RWPE2 (cell line): ENCODE measurements around the gene DRGX.
A peak's percentile ranks its signal among the peaks of the same experiment; 100 is the strongest.

ENCODE experiments used
- ATAC-seq: fragments of 200-7000 bp; cut with Tn5 transposase; 3 replicates; pipeline ENCODE4 v1.9.1; 2021; ENCODE audit warnings: low read depth
- DNase-seq: peaks from one replicate; pipeline ENCODE4 v3.0.0-alpha.2; 2020; ENCODE audit warnings: low spot score
- H3K27ac ChIP-seq: fragments of 450-650 bp; 2 replicates; pipeline ENCODE4 v1.5.1; 2017; ENCODE audit warnings: mild to moderate bottlenecking; ENCODE audit not compliant: poor library complexity, severe bottlenecking
- H3K27me3 ChIP-seq: fragments of 250-450 bp; sonication (Bioruptor Pico); 2 replicates; pipeline ENCODE4 v1.5.1; 2021; ENCODE audit warnings: mild to moderate bottlenecking, moderate library complexity; ENCODE audit not compliant: insufficient read depth, poor library complexity, severe bottlenecking
- H3K36me3 ChIP-seq: fragments of 250-450 bp; sonication (Bioruptor Pico); 2 replicates; pipeline ENCODE4 v1.5.1; 2020; ENCODE audit warnings: low read depth, mild to moderate bottlenecking, moderate library complexity
- H3K4me1 ChIP-seq: fragments of 250-450 bp; sonication (Bioruptor Pico); 2 replicates; pipeline ENCODE4 v1.5.1; 2021; ENCODE audit warnings: mild to moderate bottlenecking, moderate library complexity; ENCODE audit not compliant: insufficient read depth, poor library complexity, severe bottlenecking
- H3K4me3 ChIP-seq: fragments of 250-450 bp; sonication (Bioruptor Pico); 2 replicates; pipeline ENCODE4 v1.5.1; 2021; ENCODE audit warnings: mild to moderate bottlenecking, moderate library complexity; ENCODE audit not compliant: severe bottlenecking
- H3K9me3 ChIP-seq: fragments of 250-450 bp; sonication (Bioruptor Pico); 2 replicates; pipeline ENCODE4 v1.5.1; 2021; ENCODE audit warnings: mild to moderate bottlenecking, moderate library complexity; ENCODE audit not compliant: severe bottlenecking
- CTCF ChIP-seq: fragments of 450-650 bp; IDR thresholded peaks from one replicate; pipeline ENCODE4 v1.5.1; 2017; ENCODE audit warnings: mild to moderate bottlenecking, moderate library complexity; ENCODE audit not compliant: poor library complexity, severe bottlenecking

DRGX gene

GRCh38 chr10:49397036-49397999 is 1.4 kb upstream of the DRGX start:
- TF ChIP-seq CTCF: no peak
- H3K4me3 ChIP-seq: no peak overlapping the region
- DNase-seq (no peak), ATAC-seq (peak; percentile 31)
- H3K9me3 ChIP-seq: no peaks in the 10 kb centered on the region
- H3K27me3 ChIP-seq: peaks cover 94% of the 10 kb centered on the region
- H3K36me3 ChIP-seq: no peaks in the 10 kb centered on the region
- peaks cover 6% of the 10 kb centered on the region for H3K4me1 ChIP-seq
- H3K27ac ChIP-seq: no peak overlapping the region

GRCh38 chr10:49396666-49396999 is 744 bp upstream of the DRGX start:
- peaks cover 6% of the 10 kb centered on the region for H3K4me1 ChIP-seq
- no peak for ATAC-seq

GRCh38 chr10:49394933-49395740 is 752 bp downstream of the DRGX start:
- ATAC-seq: no peak
- H3K4me1 ChIP-seq: peaks cover 6% of the 10 kb centered on the region

More at GRCh38 chr10:49396666-49396999, 744 bp upstream of the DRGX start:
- DNase-seq: no peak
- Histone ChIP-seq H3K9me3 (no peaks in the 10 kb centered on the region), H3K4me3 (no peak overlapping the region), H3K36me3 (no peaks in the 10 kb centered on the region), H3K27me3 (peaks cover 98% of the 10 kb centered on the region), H3K27ac (no peak overlapping the region)
- no peak for TF ChIP-seq CTCF

GRCh38 chr10:49393757-49394156 is 2.1 kb downstream of the DRGX start:
- TF ChIP-seq CTCF: no peak
- no peaks in the 10 kb centered on the region for H3K36me3 ChIP-seq
- peaks cover 81% of the 10 kb centered on the region for H3K27me3 ChIP-seq
- no peak for ATAC-seq
- no peak overlapping the region for H3K27ac ChIP-seq
- DNase-seq: no peak
- peaks cover 6% of the 10 kb centered on the region for H3K4me1 ChIP-seq
- H3K4me3 ChIP-seq: no peak overlapping the region
- no peaks in the 10 kb centered on the region for H3K9me3 ChIP-seq

More at GRCh38 chr10:49394933-49395740, 752 bp downstream of the DRGX start:
- no peak for DNase-seq
- Histone ChIP-seq H3K36me3 (no peaks in the 10 kb centered on the region), H3K27me3 (peaks cover 92% of the 10 kb centered on the region), H3K27ac (no peak overlapping the region), H3K4me3 (no peak overlapping the region), H3K9me3 (no peaks in the 10 kb centered on the region)
- TF ChIP-seq CTCF: no peak
